Measurements from ENCODE around the gene FHDC1. TPM values are rescaled to one million over a fixed set of nuclear protein-coding genes. Genes with fewer than 3 reads are reported as not detected.

FHDC1 gene
- polyA plus RNA-seq, 3 donors, result 0.21 TPM; not detected in 2

DNA sequence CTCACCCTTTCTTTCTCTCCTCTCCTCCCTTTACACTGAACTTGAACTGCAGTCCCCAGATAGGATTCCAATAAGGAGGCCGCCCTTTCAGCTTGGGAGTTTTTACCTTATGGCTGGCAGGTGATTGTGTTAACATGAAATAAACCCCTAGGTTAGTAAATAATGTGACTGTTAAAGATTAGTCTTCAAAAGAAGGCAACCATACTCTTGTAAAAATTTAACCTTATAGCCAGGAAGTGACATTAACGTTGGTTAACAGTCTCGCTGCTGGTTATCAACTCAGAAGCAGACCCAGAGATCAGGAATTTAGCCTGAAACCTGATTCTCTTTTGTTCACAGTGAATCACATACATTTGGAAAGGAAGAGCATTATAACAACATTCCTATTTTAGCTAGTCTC is 15.2 kb downstream of the FHDC1 start:
- no peak overlapping the region for H3K4me3 Mint-ChIP-seq
- Histone ChIP-seq H3K4me3 (replicated peaks in 1 of 3; ENCODE audit: low read depth in 2 of 3, low read length in 3 of 3) (no peak overlapping the region), H3K36me3 (replicated peaks in 1 of 2; ENCODE audit: control insufficient read depth in 1 of 2, insufficient read depth in 2 of 2, low read length in 2 of 2) (no peaks in the 10 kb centered on the region), H3K9ac (ENCODE audit: insufficient read depth, low read length, poor library complexity, severe bottlenecking) (no peak overlapping the region), H4K20me1 (ENCODE audit: insufficient read depth, low read length) (no peaks in the 10 kb centered on the region), H3K27me3 (ENCODE audit: control insufficient read depth in 2 of 2, insufficient read depth in 2 of 2, low read length in 2 of 2) (peaks cover 0 to 2% of the 10 kb centered on the region in 2 donors), H3K4me2 (replicated peaks; ENCODE audit: extremely low read depth, low read length, poor library complexity, severe bottlenecking) (no peak overlapping the region), H3K4me1 (ENCODE audit: control insufficient read depth in 1 of 2, insufficient read depth in 2 of 2, low read length in 2 of 2) (no peaks in the 10 kb centered on the region), H3K9me3 (replicated peaks in 1 of 2; ENCODE audit: control insufficient read depth in 1 of 2, insufficient read depth in 1 of 2, low read length in 2 of 2) (no peaks in the 10 kb centered on the region), H2AFZ (ENCODE audit: insufficient read depth, low read depth, low read length, poor library complexity, severe bottlenecking) (no peak overlapping the region), H3K27ac (ENCODE audit: low read depth in 1 of 2, low read length in 2 of 2) (no peak overlapping the region), H3K79me2 (ENCODE audit: insufficient read depth, low read length) (no peaks in the 10 kb centered on the region)
- intact Hi-C loops (cut with micrococcal nuclease), result no loop called here
- peaks cover 8 to 15% (median 10%) of the 10 kb centered on the region in 3 donors for H3K27me3 Mint-ChIP-seq (ENCODE audit: low read depth in 3 of 3)
- no peaks in the 10 kb centered on the region for H3K4me1 Mint-ChIP-seq
- H3K36me3 Mint-ChIP-seq, result no peaks in the 10 kb centered on the region
- 67% methylated on average over 2 of the region's 3 CpGs for WGBS (ENCODE audit: insufficient coverage)
- H3K9me3 Mint-ChIP-seq, result peaks cover 0 to 2% (median 0%) of the 10 kb centered on the region in 7 donors
- DNase-seq, result no peak
- TF ChIP-seq, protein P1, sequence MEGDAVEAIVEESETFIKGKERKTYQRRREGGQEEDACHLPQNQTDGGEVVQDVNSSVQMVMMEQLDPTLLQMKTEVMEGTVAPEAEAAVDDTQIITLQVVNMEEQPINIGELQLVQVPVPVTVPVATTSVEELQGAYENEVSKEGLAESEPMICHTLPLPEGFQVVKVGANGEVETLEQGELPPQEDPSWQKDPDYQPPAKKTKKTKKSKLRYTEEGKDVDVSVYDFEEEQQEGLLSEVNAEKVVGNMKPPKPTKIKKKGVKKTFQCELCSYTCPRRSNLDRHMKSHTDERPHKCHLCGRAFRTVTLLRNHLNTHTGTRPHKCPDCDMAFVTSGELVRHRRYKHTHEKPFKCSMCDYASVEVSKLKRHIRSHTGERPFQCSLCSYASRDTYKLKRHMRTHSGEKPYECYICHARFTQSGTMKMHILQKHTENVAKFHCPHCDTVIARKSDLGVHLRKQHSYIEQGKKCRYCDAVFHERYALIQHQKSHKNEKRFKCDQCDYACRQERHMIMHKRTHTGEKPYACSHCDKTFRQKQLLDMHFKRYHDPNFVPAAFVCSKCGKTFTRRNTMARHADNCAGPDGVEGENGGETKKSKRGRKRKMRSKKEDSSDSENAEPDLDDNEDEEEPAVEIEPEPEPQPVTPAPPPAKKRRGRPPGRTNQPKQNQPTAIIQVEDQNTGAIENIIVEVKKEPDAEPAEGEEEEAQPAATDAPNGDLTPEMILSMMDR (IDR thresholded peaks at IDR 0.05), result no peak
- no peak overlapping the region for H3K27ac Mint-ChIP-seq

DNA sequence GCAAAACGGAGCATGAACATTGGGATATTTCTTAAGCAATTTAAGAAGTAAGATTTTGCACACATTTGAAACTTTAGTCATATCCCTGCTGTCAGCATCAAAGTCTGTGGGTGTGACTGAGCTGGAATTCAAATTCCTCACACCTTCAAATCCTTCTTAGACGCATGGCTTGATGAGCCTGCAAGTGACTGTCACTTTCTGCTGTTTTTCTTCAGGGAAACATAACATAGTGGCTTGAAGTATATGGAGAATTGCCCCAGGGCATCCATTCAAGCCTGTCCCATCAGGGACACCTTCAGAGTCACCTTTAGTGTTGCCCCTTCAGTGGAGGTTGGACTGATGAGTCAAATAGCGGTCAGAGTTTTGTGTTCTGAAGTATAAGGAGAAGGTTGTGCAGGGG is 17.4 kb downstream of the FHDC1 start:
- no peaks in the 10 kb centered on the region for H4K20me1 ChIP-seq (ENCODE audit: insufficient read depth, low read length)
- intact Hi-C loops (cut with micrococcal nuclease), result no loop called here

More for the DNA sequence above, 17.4 kb downstream of the FHDC1 start:
- H3K9ac ChIP-seq (ENCODE audit: insufficient read depth, low read length, poor library complexity, severe bottlenecking), result no peak overlapping the region
- H3K36me3 Mint-ChIP-seq, result no peaks in the 10 kb centered on the region
- peaks cover 0 to 4% of the 10 kb centered on the region in 2 donors for H3K4me1 ChIP-seq (ENCODE audit: control insufficient read depth in 1 of 2, insufficient read depth in 2 of 2, low read length in 2 of 2)
- peaks cover 3 to 5% (median 3%) of the 10 kb centered on the region in 3 donors for H3K27me3 Mint-ChIP-seq (ENCODE audit: low read depth in 3 of 3)
- H3K4me3 Mint-ChIP-seq, result no peak overlapping the region
- H3K9me3 Mint-ChIP-seq, result peaks cover 0 to 2% (median 0%) of the 10 kb centered on the region in 7 donors
- no peak for DNase-seq
- peaks cover 11% of the 10 kb centered on the region for H3K4me1 Mint-ChIP-seq
- no peak overlapping the region for H2AFZ ChIP-seq (ENCODE audit: insufficient read depth, low read depth, low read length, poor library complexity, severe bottlenecking)
- no peaks in the 10 kb centered on the region for H3K79me2 ChIP-seq (ENCODE audit: insufficient read depth, low read length)
- H3K4me2 ChIP-seq (replicated peaks; ENCODE audit: extremely low read depth, low read length, poor library complexity, severe bottlenecking), result no peak overlapping the region
- TF ChIP-seq, protein P1 (IDR thresholded peaks at IDR 0.05), result no peak
- no peaks in the 10 kb centered on the region for H3K36me3 ChIP-seq (replicated peaks in 1 of 2; ENCODE audit: control insufficient read depth in 1 of 2, insufficient read depth in 2 of 2, low read length in 2 of 2)
- WGBS (ENCODE audit: insufficient coverage), result no CpG with 5 or more reads among the region's 3 CpGs
- H3K27ac ChIP-seq (ENCODE audit: low read depth in 1 of 2, low read length in 2 of 2), result no peak overlapping the region
- H3K4me3 ChIP-seq (replicated peaks in 1 of 3; ENCODE audit: low read depth in 2 of 3, low read length in 3 of 3), result no peak overlapping the region
- H3K9me3 ChIP-seq (replicated peaks in 1 of 2; ENCODE audit: control insufficient read depth in 1 of 2, insufficient read depth in 1 of 2, low read length in 2 of 2), result no peaks in the 10 kb centered on the region
- no peaks in the 10 kb centered on the region for H3K27me3 ChIP-seq (ENCODE audit: control insufficient read depth in 2 of 2, insufficient read depth in 2 of 2, low read length in 2 of 2)
- H3K27ac Mint-ChIP-seq, result no peak overlapping the region
